ENCODE measurements around the gene BORCS5. TPM values are rescaled to one million over a fixed set of nuclear protein-coding genes. Genes with fewer than 3 reads are reported as not detected.

Gene BORCS5
- polyA plus RNA-seq, 2 of the 4 experiments (the other 2 are of a cell fraction): 5.1 to 10.2 TPM

DNA sequence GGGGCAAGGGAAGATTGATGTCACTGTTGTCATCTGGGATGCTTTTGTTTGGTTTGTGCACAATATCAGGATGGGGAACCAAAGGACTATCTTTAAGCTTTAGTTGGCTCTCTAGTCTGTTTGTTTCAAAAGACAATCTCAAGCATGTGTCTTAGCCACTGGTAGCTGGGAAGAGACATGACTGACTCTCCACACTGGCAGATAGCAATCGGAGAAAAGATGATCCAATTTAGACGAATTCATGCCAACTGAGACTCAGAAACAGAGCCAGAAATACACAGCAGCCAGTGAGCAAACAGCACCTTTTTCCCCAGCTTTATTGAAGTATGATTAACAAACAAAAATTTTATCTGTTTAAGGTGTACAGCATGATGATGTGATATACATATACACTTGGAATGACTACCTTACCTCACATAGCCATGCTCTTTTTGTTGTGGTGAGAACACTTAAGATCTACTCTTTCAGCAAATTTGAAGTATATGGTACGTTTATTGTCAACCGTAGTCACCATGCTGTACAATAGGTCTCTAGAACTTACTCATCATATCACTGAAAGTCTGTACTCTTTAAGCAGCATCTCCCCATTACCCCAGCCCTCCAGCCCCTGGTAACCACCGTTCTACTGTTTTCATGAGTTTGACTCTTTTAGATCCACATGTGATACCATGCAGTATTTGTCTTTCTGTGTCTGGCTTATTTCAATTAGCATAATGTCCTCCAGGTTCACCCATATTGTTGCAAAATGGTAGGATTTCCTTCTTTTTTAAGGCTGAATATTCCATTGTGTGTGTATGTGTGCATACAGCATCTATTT is 155.2 kb downstream of the BORCS5 start:
- no peak overlapping the region for H3K4me2 ChIP-seq
- ChIA-PET POLR2A (no interaction called here), CTCF (no interaction called here)
- ATAC-seq (no peak), FAIRE-seq (no peak), DNase-seq (ENCODE audit: low read depth in 1 of 2, low spot score in 1 of 2) (no peak)
- H3K9me3 ChIP-seq: no peaks in the 10 kb centered on the region
- WGBS (ENCODE audit: missing lambda C conversion rate): 88% methylated on average over 5 of the region's 5 CpGs
- H3K4me3 ChIP-seq: no peak overlapping the region
- peaks cover 40% of the 10 kb centered on the region for H3K4me1 ChIP-seq
- no peak for TF ChIP-seq E2F6 (IDR thresholded peaks at IDR 0.05; ENCODE audit: borderline replicate concordance, low read depth)
- no peak for TF ChIP-seq NR3C1 (IDR thresholded peaks at IDR 0.05)
- no peak for TF ChIP-seq CBX8 (IDR thresholded peaks at IDR 0.05)
- no peak for TF ChIP-seq HOXB5 (CRISPR knock-in tag; IDR thresholded peaks at IDR 0.05)
- TF ChIP-seq RAD21 (conservative IDR thresholded peaks at IDR 0.05 in 1 of 2, IDR thresholded peaks at IDR 0.05 in 1 of 2): no peak
- TF ChIP-seq HOXB13 (CRISPR knock-in tag; IDR thresholded peaks at IDR 0.05; ENCODE audit: low read depth): no peak
- TF ChIP-seq MAFK (IDR thresholded peaks at IDR 0.05; ENCODE audit: partially characterized antibody): no peak
- H3K27ac ChIP-seq: no peak overlapping the region

DNA sequence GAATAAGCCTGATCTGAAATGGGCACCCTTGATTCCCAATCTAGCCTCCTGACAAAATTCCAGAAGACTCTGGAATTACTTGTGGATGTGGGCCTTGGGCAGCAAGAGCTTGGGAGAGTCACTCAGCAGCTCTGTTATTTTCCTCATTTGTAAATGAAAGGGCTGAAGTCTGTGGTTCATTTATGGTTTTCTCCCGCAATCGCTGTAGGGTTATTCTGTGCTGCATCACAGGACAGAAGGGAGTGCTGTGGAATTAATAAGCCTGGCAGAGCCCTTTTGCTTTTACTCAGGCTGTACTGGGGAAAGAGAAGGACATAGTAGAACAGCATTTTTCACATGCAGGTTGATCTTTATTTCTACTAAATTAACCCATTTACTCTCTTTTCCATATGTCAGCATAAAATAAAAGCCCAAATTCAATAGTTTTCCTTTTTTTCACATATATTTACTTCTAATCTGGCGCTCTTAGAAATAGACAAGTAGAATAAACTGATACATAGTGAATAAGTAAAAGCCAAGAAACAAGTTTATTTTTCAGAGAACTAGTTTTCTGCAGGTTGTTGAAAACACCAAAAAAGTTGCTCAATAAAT is 156.6 kb downstream of the BORCS5 start:
- ChIA-PET POLR2A (no interaction called here), CTCF (interaction anchor here (0.5 to 1.5 kb wide), 2 partner anchors 11 to 26 kb away, joined by 3 read pairs; no protein-coding TSS in a partner anchor)
- DNase-seq (ENCODE audit: low read depth in 1 of 2, low spot score in 1 of 2) (no peak), ATAC-seq (no peak), FAIRE-seq (no peak)
- 93% methylated on average over 3 of the region's 3 CpGs for WGBS (ENCODE audit: missing lambda C conversion rate)
- no peak overlapping the region for H3K4me2 ChIP-seq
- H3K4me1 ChIP-seq: peaks cover 36% of the 10 kb centered on the region
- no peak overlapping the region for H3K27ac ChIP-seq
- no peak overlapping the region for H3K4me3 ChIP-seq
- peak; percentile 84 for TF ChIP-seq MAFK (IDR thresholded peaks at IDR 0.05; ENCODE audit: partially characterized antibody)
- TF ChIP-seq SMC3 (IDR thresholded peaks at IDR 0.05): no peak
- no peaks in the 10 kb centered on the region for H3K9me3 ChIP-seq

- ATAC-seq: no peak
- ChIA-PET POLR2A (no interaction called here), CTCF (interaction anchor here (0.6 to 1.7 kb wide), 5 partner anchors 13 to 584 kb away, joined by 3 to 5 read pairs (median 3); no protein-coding TSS in a partner anchor)
- WGBS (ENCODE audit: missing lambda C conversion rate): 91% methylated on average over 3 of the region's 3 CpGs
- Histone ChIP-seq H3K4me3 (no peak overlapping the region), H3K27ac (no peak overlapping the region), H3K4me1 (peaks cover 28% of the 10 kb centered on the region), H3K4me2 (no peak overlapping the region), H3K9me3 (no peaks in the 10 kb centered on the region)
- TF ChIP-seq FOSL2 (IDR thresholded peaks at IDR 0.05) (no peak), FOSL2 (CRISPR knock-in tag; IDR thresholded peaks at IDR 0.05) (no peak), POLR2AphosphoS2 (conservative IDR thresholded peaks at IDR 0.05; ENCODE audit: low read length) (no peak), PHF8 (IDR thresholded peaks at IDR 0.05; ENCODE audit: borderline replicate concordance, low read depth) (no peak), REST (IDR thresholded peaks at IDR 0.05) (no peak), GATA3 (IDR thresholded peaks at IDR 0.05; ENCODE audit: borderline replicate concordance) (no peak), HOXB5 (CRISPR knock-in tag; IDR thresholded peaks at IDR 0.05) (no peak), HMGXB4 (CRISPR knock-in tag; IDR thresholded peaks at IDR 0.05; ENCODE audit: borderline replicate concordance) (no peak)
- TF ChIP-seq, protein P1, sequence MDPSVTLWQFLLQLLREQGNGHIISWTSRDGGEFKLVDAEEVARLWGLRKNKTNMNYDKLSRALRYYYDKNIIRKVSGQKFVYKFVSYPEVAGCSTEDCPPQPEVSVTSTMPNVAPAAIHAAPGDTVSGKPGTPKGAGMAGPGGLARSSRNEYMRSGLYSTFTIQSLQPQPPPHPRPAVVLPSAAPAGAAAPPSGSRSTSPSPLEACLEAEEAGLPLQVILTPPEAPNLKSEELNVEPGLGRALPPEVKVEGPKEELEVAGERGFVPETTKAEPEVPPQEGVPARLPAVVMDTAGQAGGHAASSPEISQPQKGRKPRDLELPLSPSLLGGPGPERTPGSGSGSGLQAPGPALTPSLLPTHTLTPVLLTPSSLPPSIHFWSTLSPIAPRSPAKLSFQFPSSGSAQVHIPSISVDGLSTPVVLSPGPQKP (IDR thresholded peaks at IDR 0.05; ENCODE audit: low read depth, low read length): no peak
- peak; percentile 56 for FAIRE-seq
- DNase-seq (ENCODE audit: low read depth in 1 of 2, low spot score in 1 of 2): no peak
Measured at GRCh38 chr12:12518464-12518845, 161.6 kb downstream of the BORCS5 start.
